Hepatocyte (in vitro differentiated cells): Measurements from ENCODE around the gene ZNF845.

Experiments used
- CTCF ChIP-seq: fragments of 200-600 bp; sonication (generic); IDR thresholded peaks from 2 replicates; pipeline ENCODE4 v1.5.1; 2016; ENCODE audit warnings: antibody characterized with exemption, mild to moderate bottlenecking; ENCODE audit not compliant: poor library complexity
- EZH2phosphoT487 ChIP-seq: fragments of 200-600 bp; sonication (generic); IDR thresholded peaks from one replicate; pipeline ENCODE4 v1.6.1; 2018; ENCODE audit warnings: antibody characterized with exemption, mild to moderate bottlenecking, low read depth, moderate library complexity; ENCODE audit not compliant: unreplicated experiment, severe bottlenecking

- TF ChIP-seq CTCF, result no peak
- TF ChIP-seq EZH2phosphoT487, result no peak
Measured at GRCh38 chr19:53381376-53381775, 47.8 kb downstream of the ZNF845 start.
